GM12878 (cell line): Measurements from ENCODE around the gene HID1. TPM values are rescaled to one million over a fixed set of nuclear protein-coding genes. Genes with fewer than 3 reads are reported as not detected.

ENCODE experiments used
- ATAC-seq: fragments of 200-7000 bp; cut with Tn5 transposase; 3 replicates; pipeline ENCODE4 v1.9.1; 2020; ENCODE audit warnings: mild to moderate bottlenecking, moderate library complexity
- BruUV-seq: library from RNA; stranded (reverse); fragments of 400-500 nt; replicated peaks from 2 replicates; lab custom pipeline; 2021; lab: Mats Ljungman, UMichigan
- CTCF ChIA-PET: fragments of 300-600 bp; sonication (Branson Sonifier 250); formaldehyde crosslinking; extraction: SDS; loops from one replicate; lab custom pipeline; 2021; ENCODE audit warnings: inconsistent platforms; lab: Yijun Ruan, JAX
- POLR2A ChIA-PET: fragments of 350-600 bp; formaldehyde crosslinking; extraction: SDS; loops from one replicate; lab custom pipeline; 2021; ENCODE audit warnings: inconsistent platforms; lab: Charles Lee
- RAD21 ChIA-PET: fragments of 300-600 bp; sonication (Branson Sonifier 250); formaldehyde crosslinking; loops from one replicate; lab custom pipeline; 2023; ENCODE audit warnings: antibody characterized with exemption; ENCODE audit not compliant: unreplicated experiment; lab: Charles Lee
- SMC1A ChIA-PET: fragments of 300-600 bp; sonication (Branson Sonifier 250); formaldehyde crosslinking; loops from one replicate; lab custom pipeline; 2023; ENCODE audit not compliant: unreplicated experiment, uncharacterized antibody; lab: Charles Lee
- DNase-seq: peaks from one replicate; pipeline ENCODE4 v3.0.0-alpha.2; 2011; ENCODE audit warnings: low read depth, low spot score
- FAIRE-seq: peaks from 3 replicates; lab custom pipeline; 2011; peaks lifted over from hg19 to GRCh38; lab: Jason Lieb, UNC
- H2AFZ ChIP-seq: 2 replicates; pipeline ENCODE4 v1.6.0; 2011; ENCODE audit warnings: low read depth, low read length, control low read depth; ENCODE audit not compliant: control insufficient read depth
- H3K27ac ChIP-seq: 2 replicates; pipeline ENCODE4 v1.5.1; 2011; ENCODE audit warnings: control low read depth; ENCODE audit not compliant: control insufficient read depth, insufficient read depth
- H3K27me3 ChIP-seq, 2 experiments: replicated peaks in 1 of 2; 2 replicates each; pipeline versions ENCODE4 v1.6.0 to v1.6.1; 2011; ENCODE audit warnings: low read length in 1 of 2; ENCODE audit not compliant: control insufficient read depth in 2 of 2, insufficient read depth in 2 of 2
- H3K36me3 ChIP-seq, 2 experiments: 2 replicates each; pipeline ENCODE4 v1.5.1; 2011; ENCODE audit warnings: low read length in 1 of 2; ENCODE audit not compliant: control insufficient read depth in 2 of 2, insufficient read depth in 2 of 2
- H3K4me1 ChIP-seq: 2 replicates; pipeline ENCODE4 v1.6.1; 2011; ENCODE audit warnings: mild to moderate bottlenecking, low read length, moderate library complexity, mixed read lengths; ENCODE audit not compliant: control insufficient read depth, insufficient read depth
- H3K4me2 ChIP-seq: 2 replicates; pipeline ENCODE4 v1.6.0; 2011; ENCODE audit warnings: control low read depth; ENCODE audit not compliant: control insufficient read depth, insufficient read depth
- H3K4me3 ChIP-seq: fragments of 200-600 bp; sonication (generic); 2 replicates; pipeline ENCODE4 v1.5.1; 2016
- H3K79me2 ChIP-seq: 2 replicates; pipeline ENCODE4 v1.6.0; 2011; ENCODE audit warnings: low read length; ENCODE audit not compliant: control insufficient read depth, insufficient read depth
- H3K9ac ChIP-seq: 2 replicates; pipeline ENCODE4 v1.8.0; 2011; ENCODE audit warnings: low read length, control low read depth, mixed read lengths; ENCODE audit not compliant: control insufficient read depth, insufficient read depth
- H3K9me3 ChIP-seq: replicated peaks from 3 replicates; pipeline ENCODE4 v1.5.1; 2011; ENCODE audit warnings: mild to moderate bottlenecking, low read length; ENCODE audit not compliant: control insufficient read depth, insufficient read depth
- H4K20me1 ChIP-seq: 2 replicates; pipeline ENCODE4 v1.6.0; 2011; ENCODE audit not compliant: control insufficient read depth, insufficient read depth
- BRCA1 ChIP-seq: IDR thresholded peaks from 2 replicates; pipeline ENCODE4 v1.6.1; 2011; ENCODE audit warnings: low read depth, low read length, improper control_type of control experiment
- CBFB ChIP-seq: IDR thresholded peaks from 2 replicates; pipeline ENCODE4 v1.6.1; 2016; ENCODE audit warnings: antibody characterized with exemption, low read depth
- E4F1 ChIP-seq: fragments of 450-650 bp; IDR thresholded peaks from 2 replicates; pipeline ENCODE4 v1.6.1; 2018; ENCODE audit warnings: borderline replicate concordance, mild to moderate bottlenecking; ENCODE audit not compliant: partially characterized antibody
- HDAC2 ChIP-seq: fragments of 200-600 bp; sonication (generic); IDR thresholded peaks from 2 replicates; pipeline ENCODE4 v1.6.1; 2017
- HDAC6 ChIP-seq: fragments of 200-600 bp; sonication (generic); IDR thresholded peaks from one replicate; pipeline ENCODE4 v1.8.0; 2017; ENCODE audit warnings: antibody characterized with exemption; ENCODE audit not compliant: unreplicated experiment
- HSF1 ChIP-seq: fragments of 150-350 bp; IDR thresholded peaks from 2 replicates; pipeline ENCODE4 v1.6.1; 2014; ENCODE audit warnings: mild to moderate bottlenecking, low read depth, low read length
- MTA3 ChIP-seq: IDR thresholded peaks from 2 replicates; pipeline ENCODE4 v1.6.1; 2012; ENCODE audit warnings: low read length, inconsistent platforms, borderline replicate concordance
- NR2F1 ChIP-seq: fragments of 450-650 bp; conservative IDR thresholded peaks from 2 replicates; pipeline ENCODE4 v1.6.1; 2017; ENCODE audit warnings: mild to moderate bottlenecking
- PKNOX1 ChIP-seq: fragments of 450-650 bp; IDR thresholded peaks from 2 replicates; pipeline ENCODE4 v1.6.1; 2016; ENCODE audit warnings: mild to moderate bottlenecking
- POU2F2 ChIP-seq: IDR thresholded peaks from 3 replicates; pipeline ENCODE4 v1.6.1; 2011; ENCODE audit warnings: low read depth, mild to moderate bottlenecking, low read length, borderline replicate concordance
- RAD21 ChIP-seq: IDR thresholded peaks from 2 replicates; pipeline ENCODE4 v1.6.1; 2011; ENCODE audit warnings: mild to moderate bottlenecking, low read depth, low read length, moderate library complexity; ENCODE audit not compliant: insufficient read depth
- RCOR1 ChIP-seq: conservative IDR thresholded peaks from 2 replicates; pipeline ENCODE4 v1.6.1; 2012; ENCODE audit warnings: low read depth, low read length, improper control_type of control experiment
- RFX5 ChIP-seq: IDR thresholded peaks from 2 replicates; pipeline ENCODE4 v1.6.1; 2011; ENCODE audit warnings: low read depth, low read length, improper control_type of control experiment
- WRNIP1 ChIP-seq: IDR thresholded peaks from 2 replicates; pipeline ENCODE4 v1.6.1; 2011; ENCODE audit warnings: low read depth, low read length, improper control_type of control experiment, borderline replicate concordance
- ZBTB33 ChIP-seq: fragments of 450-650 bp; IDR thresholded peaks from 2 replicates; pipeline ENCODE4 v1.6.1; 2017; ENCODE audit warnings: mild to moderate bottlenecking
- WGBS: methylation state at CpG from one replicate; pipeline ENCODE4 v1.1.6; 2016; ENCODE audit warnings: low lambda C conversion rate; ENCODE audit not compliant: insufficient replicate concordance, insufficient coverage; ENCODE audit errors: missing lambda C conversion rate; 5-methylcytosine and 5-hydroxymethylcytosine counted together
- in situ Hi-C: fragments of 300-500 bp; cut with MboI; formaldehyde crosslinking; loops from 9 replicates; pipeline ENCODE4 v1.14.3; 2018; ENCODE audit warnings: mixed read lengths
- intact Hi-C: fragments of 100-400 bp; cut with micrococcal nuclease; formaldehyde crosslinking; loops from one replicate; pipeline ENCODE4 v1.14.2; 2022; ENCODE audit not compliant: unreplicated experiment
- polyA plus RNA-seq, 11 experiments: library from polyadenylated mRNA; depleted of rRNA in 4 of 11; unstranded in 6 of 11; stranded (reverse) in 5 of 11; fragments of >200 nt; fragmentation: Nextera tagmentation in 4 of 11; fragmentation: Illumina TruSeq in 1 of 11; extraction: Ambion mirVana in 4 of 11; extraction: Trizol in 1 of 11; gene quantifications; 1 replicate in 1 of 11; 2 replicates in 10 of 11; pipeline versions ENCODE4 v1.2.1 to v1.2.3, GENCODE V29; 2011 to 2016; ENCODE audit warnings: inconsistent platforms in 2 of 11, missing spikeins in 2 of 11, low read depth in 1 of 11
- total RNA-seq, 4 experiments: library from RNA; depleted of rRNA in 3 of 4; stranded (reverse); fragments of >200 nt in 3 of 4; fragmentation: Illumina TruSeq in 1 of 4; extraction: Trizol in 1 of 4; gene quantifications; 2 replicates each; pipeline versions ENCODE4 v1.2.1 to v1.2.3, GENCODE V29; 2013 to 2021

The HID1 gene
- total and polyA plus RNA-seq, 10 of the 15 experiments (the other 5 are each of a cell fraction or from before 2014, with no cell fraction given), result 0.04 to 0.77 (median 0.32) TPM; not detected in 2

- intact Hi-C loops, result no loop called here
- 23% methylated on average over 8 of the region's 8 CpGs for WGBS
- FAIRE-seq, result no peak
- TF ChIP-seq RAD21 (no peak), HSF1 (no peak), CBFB (no peak), RCOR1 (no peak), HDAC6 (no peak), NR2F1 (no peak), MTA3 (no peak), RFX5 (no peak), ZBTB33 (no peak), E4F1 (no peak), POU2F2 (no peak), WRNIP1 (no peak), HDAC2 (no peak), PKNOX1 (no peak), BRCA1 (no peak)
These were observed 34.2 kb downstream of the HID1 start for GRCh38 chr17:74938194-74938950.

More at GRCh38 chr17:74938194-74938950, 34.2 kb downstream of the HID1 start:
- H3K79me2 ChIP-seq, result no peaks in the 10 kb centered on the region
- ChIA-PET RAD21 (interaction anchor here (1.2 kb wide), 1 partner anchor 20 kb away, joined by 4 read pairs; no protein-coding TSS in a partner anchor), POLR2A (interaction anchor here (0.8 kb wide), 1 partner anchor 17 kb away, joined by 3 read pairs; no protein-coding TSS in a partner anchor), SMC1A (no interaction called here), CTCF (interaction anchor here (0.7 to 1.8 kb wide), 4 partner anchors 13 to 22 kb away, joined by 3 to 7 read pairs (median 4); partner anchors contain the start of gene OTOP2)
- H3K27ac ChIP-seq, result no peak overlapping the region
- no peaks in the 10 kb centered on the region for H3K4me1 ChIP-seq
- in situ Hi-C loops, result no loop called here
- no peaks in the 10 kb centered on the region for H4K20me1 ChIP-seq
- H3K9me3 ChIP-seq, result no peaks in the 10 kb centered on the region
- H3K27me3 ChIP-seq, result peaks cover 3 to 9% of the 10 kb centered on the region in 2 experiments; a peak in 3 of 4 replicates
- no peak overlapping the region for H3K9ac ChIP-seq
- no peak for ATAC-seq
- no peaks in the 10 kb centered on the region for H3K36me3 ChIP-seq
- BruUV-seq, result no TSS peak
- no peak overlapping the region for H3K4me3 ChIP-seq
- no peak overlapping the region for H2AFZ ChIP-seq
- H3K4me2 ChIP-seq, result no peak overlapping the region
- no peak for DNase-seq
